Measurements from ENCODE around the gene RFXANK. TPM values are rescaled to one million over a fixed set of nuclear protein-coding genes. Genes with fewer than 3 reads are reported as not detected.
"Not testable (repeated sequence)": the region's sequence is repeated elsewhere in the genome, so short reads cannot be mapped to it uniquely, and the experiment has no call there.

Gene RFXANK
- total RNA-seq, 2 experiments from 2014 or later: 73.7 to 78.1 TPM

- DNase-seq: no peak
- Mint-ChIP-seq H3K27me3 (no peaks in the 10 kb centered on the region), H3K4me3 (no peak overlapping the region), H3K9me3 (no peaks in the 10 kb centered on the region), H3K36me3 (no peaks in the 10 kb centered on the region), H3K4me1 (ENCODE audit: low read depth) (peaks cover 13% of the 10 kb centered on the region), H3K27ac (no peak overlapping the region)
- POLR2A ChIA-PET: no interaction called here
- CTCF ChIA-PET: no interaction called here
- intact Hi-C loops (cut with micrococcal nuclease): loop anchor here (5.0 kb wide), 1 partner anchor 56 kb away; no protein-coding TSS in a partner anchor
These were observed 21.0 kb upstream of the RFXANK start for GRCh38 chr19:19170873-19171672.

- Mint-ChIP-seq H3K27me3 (no peaks in the 10 kb centered on the region), H3K27ac (no peak overlapping the region), H3K4me3 (no peak overlapping the region), H3K4me1 (ENCODE audit: low read depth) (peaks cover 13% of the 10 kb centered on the region), H3K9me3 (no peaks in the 10 kb centered on the region), H3K36me3 (no peaks in the 10 kb centered on the region)
- ChIA-PET CTCF (interaction anchor here (0.6 kb wide), 1 partner anchor 19 kb away, joined by 3 read pairs; no protein-coding TSS in a partner anchor), POLR2A (no interaction called here)
- intact Hi-C loops (cut with micrococcal nuclease): loop anchor here (5.0 kb wide), 1 partner anchor 55 kb away; no protein-coding TSS in a partner anchor
- DNase-seq: no peak
These were observed 20.1 kb upstream of the RFXANK start for GRCh38 chr19:19171821-19172532.

GRCh38 chr19:19173243-19173642 lies 18.8 kb upstream of the RFXANK start:
- H3K4me3 Mint-ChIP-seq, POLR2A ChIA-PET, H3K36me3 Mint-ChIP-seq, DNase-seq, H3K27me3 Mint-ChIP-seq, H3K27ac Mint-ChIP-seq, H3K9me3 Mint-ChIP-seq: not testable (repeated sequence)
- CTCF ChIA-PET: interaction anchor here (1.9 to 4.3 kb wide), 2 partner anchors 19 to 26 kb away, joined by 6 to 33 read pairs; no protein-coding TSS in a partner anchor
- intact Hi-C loops (cut with micrococcal nuclease): loop anchor here (5.0 kb wide), 1 partner anchor 54 kb away; no protein-coding TSS in a partner anchor
- H3K4me1 Mint-ChIP-seq (ENCODE audit: low read depth): peaks cover 13% of the 10 kb centered on the region

- Mint-ChIP-seq H3K4me3 (no peak overlapping the region), H3K9me3 (no peaks in the 10 kb centered on the region), H3K27me3 (no peaks in the 10 kb centered on the region), H3K36me3 (peaks cover 9% of the 10 kb centered on the region), H3K27ac (no peak overlapping the region), H3K4me1 (ENCODE audit: low read depth) (no peaks in the 10 kb centered on the region)
- ChIA-PET CTCF (interaction anchor here (1.2 to 4.3 kb wide), 2 partner anchors 15 to 30 kb away, joined by 3 to 33 read pairs; partner anchors contain the start of genes BORCS8 and RFXANK), POLR2A (no interaction called here)
- DNase-seq: no peak
- intact Hi-C loops (cut with micrococcal nuclease): no loop called here
These were observed 15.1 kb upstream of the RFXANK start for GRCh38 chr19:19176950-19177349.

- Mint-ChIP-seq H3K4me1 (ENCODE audit: low read depth) (no peaks in the 10 kb centered on the region), H3K4me3 (no peak overlapping the region), H3K36me3 (peaks cover 15% of the 10 kb centered on the region), H3K27ac (no peak overlapping the region), H3K9me3 (no peaks in the 10 kb centered on the region), H3K27me3 (no peaks in the 10 kb centered on the region)
- intact Hi-C loops (cut with micrococcal nuclease): no loop called here
- CTCF ChIA-PET: no interaction called here
- no peak for DNase-seq
- POLR2A ChIA-PET: no interaction called here
These were observed 12.3 kb upstream of the RFXANK start for GRCh38 chr19:19179548-19180441.

- no peaks in the 10 kb centered on the region for H3K27me3 Mint-ChIP-seq
- no peak overlapping the region for H3K4me3 Mint-ChIP-seq
- peaks cover 6% of the 10 kb centered on the region for H3K4me1 Mint-ChIP-seq (ENCODE audit: low read depth)
- H3K9me3 Mint-ChIP-seq: peaks cover 3% of the 10 kb centered on the region
- H3K27ac Mint-ChIP-seq: no peak overlapping the region
- no peak for DNase-seq
- H3K36me3 Mint-ChIP-seq: peaks cover 21% of the 10 kb centered on the region
- POLR2A ChIA-PET: no interaction called here
- intact Hi-C loops (cut with micrococcal nuclease): no loop called here
- CTCF ChIA-PET: interaction anchor here (1.0 to 1.6 kb wide), 2 partner anchors 45 to 309 kb away, joined by 3 read pairs; no protein-coding TSS in a partner anchor
These were observed 10.5 kb upstream of the RFXANK start for GRCh38 chr19:19181488-19181998.

- no peak overlapping the region for H3K4me3 Mint-ChIP-seq
- ChIA-PET POLR2A (no interaction called here), CTCF (interaction anchor here (0.6 to 4.0 kb wide), 7 partner anchors 10 to 304 kb away, joined by 3 to 12 read pairs (median 4); no protein-coding TSS in a partner anchor)
- no peak overlapping the region for H3K27ac Mint-ChIP-seq
- H3K27me3 Mint-ChIP-seq: no peaks in the 10 kb centered on the region
- H3K9me3 Mint-ChIP-seq: peaks cover 7% of the 10 kb centered on the region
- intact Hi-C loops (cut with micrococcal nuclease): loop anchor here (1.0 kb wide), 1 partner anchor 39 kb away; no protein-coding TSS in a partner anchor
- peaks cover 23% of the 10 kb centered on the region for H3K36me3 Mint-ChIP-seq
- DNase-seq: peak; percentile 70
- peaks cover 30% of the 10 kb centered on the region for H3K4me1 Mint-ChIP-seq (ENCODE audit: low read depth)
These were observed 6.0 kb upstream of the RFXANK start for GRCh38 chr19:19185853-19186740.

GRCh38 chr19:19186742-19187141 lies 5.3 kb upstream of the RFXANK start:
- Mint-ChIP-seq H3K4me1 (ENCODE audit: low read depth) (peaks cover 34% of the 10 kb centered on the region), H3K36me3 (peaks cover 22% of the 10 kb centered on the region), H3K9me3 (peaks cover 7% of the 10 kb centered on the region), H3K27me3 (no peaks in the 10 kb centered on the region), H3K27ac (no peak overlapping the region), H3K4me3 (no peak overlapping the region)
- ChIA-PET POLR2A (no interaction called here), CTCF (interaction anchor here (1.1 to 4.0 kb wide), 3 partner anchors 9 to 34 kb away, joined by 3 to 12 read pairs (median 5); no protein-coding TSS in a partner anchor)
- DNase-seq: no peak
- intact Hi-C loops (cut with micrococcal nuclease): loop anchor here (1.0 kb wide), 1 partner anchor 39 kb away; no protein-coding TSS in a partner anchor

- ChIA-PET CTCF (interaction anchor here (1.1 to 2.9 kb wide), 6 partner anchors 11 to 299 kb away, joined by 3 to 14 read pairs (median 8); partner anchors contain the start of gene NR2C2AP), POLR2A (interaction anchor here (1.1 to 4.4 kb wide), 2 partner anchors 11 to 272 kb away, joined by 3 to 25 read pairs; partner anchors contain the start of genes COPE, DDX49 and NR2C2AP)
- peaks cover 40% of the 10 kb centered on the region for H3K4me1 Mint-ChIP-seq (ENCODE audit: low read depth)
- no peaks in the 10 kb centered on the region for H3K27me3 Mint-ChIP-seq
- H3K27ac Mint-ChIP-seq: peak overlapping the region; percentile 96
- peaks cover 2% of the 10 kb centered on the region for H3K9me3 Mint-ChIP-seq
- no peak for DNase-seq
- H3K36me3 Mint-ChIP-seq: peaks cover 6% of the 10 kb centered on the region
- intact Hi-C loops (cut with micrococcal nuclease): loop anchor here (1.0 to 10.0 kb wide), 9 partner anchors 12 to 669 kb away; partner anchors contain the start of genes ATP13A1, COPE, DDX49 and ELL
- peak overlapping the region; percentile 96 for H3K4me3 Mint-ChIP-seq
These were observed 335 bp upstream of the RFXANK start for GRCh38 chr19:19191768-19192077.

- H3K9me3 Mint-ChIP-seq: no peaks in the 10 kb centered on the region
- H3K27me3 Mint-ChIP-seq: no peaks in the 10 kb centered on the region
- CTCF ChIA-PET: interaction anchor here (1.2 to 2.9 kb wide), 4 partner anchors 10 to 47 kb away, joined by 4 to 14 read pairs (median 12); partner anchors contain the start of gene NR2C2AP
- H3K36me3 Mint-ChIP-seq: peaks cover 4% of the 10 kb centered on the region
- no peak for DNase-seq
- peaks cover 38% of the 10 kb centered on the region for H3K4me1 Mint-ChIP-seq (ENCODE audit: low read depth)
- intact Hi-C loops (cut with micrococcal nuclease): loop anchor here (1.0 to 10.0 kb wide), 9 partner anchors 10 to 671 kb away; partner anchors contain the start of genes ATP13A1, COPE, DDX49 and ELL
- POLR2A ChIA-PET: interaction anchor here (0.8 to 4.4 kb wide), 2 partner anchors 9 to 180 kb away, joined by 3 to 25 read pairs; partner anchors contain the start of gene NR2C2AP
- peak overlapping the region; percentile 96 for H3K27ac Mint-ChIP-seq
- H3K4me3 Mint-ChIP-seq: peak overlapping the region; percentile 96
These were observed 909 bp downstream of the RFXANK start for GRCh38 chr19:19192910-19193423.

Data from activated CD4-positive, alpha-beta memory T cell treated with anti-CD3 and anti-CD28 coated beads for 36 hours (primary cell).